GM12872 (cell line): ENCODE measurements around the gene PKNOX2.

Source experiments
- CTCF ChIP-seq: IDR thresholded peaks from 3 replicates; pipeline ENCODE4 v1.5.1; 2011; ENCODE audit warnings: low read depth, mild to moderate bottlenecking, low read length, moderate library complexity; ENCODE audit not compliant: insufficient read depth

PKNOX2 gene

GRCh38 chr11:125299821-125300220 lies 135.3 kb downstream of the PKNOX2 start:
- no peak for TF ChIP-seq CTCF

GRCh38 chr11:125300791-125301218 lies 136.3 kb downstream of the PKNOX2 start:
- TF ChIP-seq CTCF = no peak

GRCh38 chr11:125301346-125301745 lies 136.8 kb downstream of the PKNOX2 start:
- no peak for TF ChIP-seq CTCF

- no peak for TF ChIP-seq CTCF
Measured at GRCh38 chr11:125303186-125303585, 138.6 kb downstream of the PKNOX2 start.

GRCh38 chr11:125303694-125304093 lies 139.1 kb downstream of the PKNOX2 start:
- no peak for TF ChIP-seq CTCF

GRCh38 chr11:125304136-125304535 lies 139.6 kb downstream of the PKNOX2 start:
- no peak for TF ChIP-seq CTCF

- TF ChIP-seq CTCF = no peak
Measured at GRCh38 chr11:125304876-125305275, 140.3 kb downstream of the PKNOX2 start.

- TF ChIP-seq CTCF = no peak
Measured at GRCh38 chr11:125305345-125305744, 140.8 kb downstream of the PKNOX2 start.
